Neural crest cell (in vitro differentiated cells): ENCODE measurements around the gene CPLANE2. TPM values are rescaled to one million over a fixed set of nuclear protein-coding genes. Genes with fewer than 3 reads are reported as not detected.

Experiments used
- DNase-seq: peaks from one replicate; pipeline ENCODE4 v3.0.0; 2021; ENCODE audit warnings: low read depth, mixed read lengths, low spot score
- H3K27ac Mint-ChIP-seq: one replicate; pipeline ENCODE4 v1.8.0; 2021; ENCODE audit warnings: mild to moderate bottlenecking, mixed read lengths; ENCODE audit not compliant: unreplicated experiment
- H3K27me3 Mint-ChIP-seq: 2 replicates; pipeline ENCODE4 v1.8.0; 2021; ENCODE audit warnings: low read depth, mild to moderate bottlenecking, mixed read lengths
- H3K36me3 Mint-ChIP-seq: 2 replicates; pipeline ENCODE4 v1.8.0; 2021; ENCODE audit warnings: low read depth, mild to moderate bottlenecking, mixed read lengths
- H3K4me1 Mint-ChIP-seq: 2 replicates; pipeline ENCODE4 v1.8.0; 2021; ENCODE audit warnings: mixed read lengths
- H3K4me3 Mint-ChIP-seq: one replicate; pipeline ENCODE4 v1.8.0; 2021; ENCODE audit warnings: mild to moderate bottlenecking, mixed read lengths
- H3K9me3 Mint-ChIP-seq: 2 replicates; pipeline ENCODE4 v1.8.0; 2021; ENCODE audit warnings: mixed read lengths
- total RNA-seq: library from RNA; stranded (reverse); gene quantifications from 2 replicates; pipeline ENCODE4 v1.2.1, GENCODE V29; 2021
- TF ChIP-seq, protein P1 (sequence below): fragments of 200-600 bp; sonication (generic); conservative IDR thresholded peaks from 2 replicates; pipeline ENCODE4 v1.5.0; 2021; ENCODE audit warnings: antibody characterized with exemption, mild to moderate bottlenecking

CPLANE2 gene
- total RNA-seq, 1 donor from 2014 or later: 11.8 TPM

DNA sequence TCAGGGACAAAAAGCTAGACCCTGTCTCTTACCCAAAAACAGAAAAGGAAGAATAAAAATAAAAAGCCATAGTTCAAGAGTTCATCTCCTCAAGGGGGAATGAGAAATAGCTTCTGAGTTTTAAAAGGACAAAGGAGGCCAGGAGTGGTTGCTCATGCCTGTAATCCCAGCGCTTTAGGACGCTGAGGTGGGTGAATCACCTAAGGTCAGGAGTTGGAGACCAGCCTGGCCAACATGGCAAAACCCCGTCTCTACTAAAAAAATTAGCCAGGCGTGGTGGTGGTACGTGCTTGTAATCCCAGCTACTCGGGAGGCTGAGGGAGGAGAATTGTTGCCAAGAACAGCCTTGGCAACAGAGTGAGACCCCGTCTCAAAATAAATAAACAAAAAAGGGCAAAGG, 38.6 kb upstream of the CPLANE2 start:
- Mint-ChIP-seq H3K4me3 (no peak overlapping the region), H3K27me3 (no peaks in the 10 kb centered on the region), H3K9me3 (no peaks in the 10 kb centered on the region), H3K36me3 (no peaks in the 10 kb centered on the region), H3K27ac (no peak overlapping the region), H3K4me1 (peaks cover 18% of the 10 kb centered on the region)
- TF ChIP-seq, protein P1, sequence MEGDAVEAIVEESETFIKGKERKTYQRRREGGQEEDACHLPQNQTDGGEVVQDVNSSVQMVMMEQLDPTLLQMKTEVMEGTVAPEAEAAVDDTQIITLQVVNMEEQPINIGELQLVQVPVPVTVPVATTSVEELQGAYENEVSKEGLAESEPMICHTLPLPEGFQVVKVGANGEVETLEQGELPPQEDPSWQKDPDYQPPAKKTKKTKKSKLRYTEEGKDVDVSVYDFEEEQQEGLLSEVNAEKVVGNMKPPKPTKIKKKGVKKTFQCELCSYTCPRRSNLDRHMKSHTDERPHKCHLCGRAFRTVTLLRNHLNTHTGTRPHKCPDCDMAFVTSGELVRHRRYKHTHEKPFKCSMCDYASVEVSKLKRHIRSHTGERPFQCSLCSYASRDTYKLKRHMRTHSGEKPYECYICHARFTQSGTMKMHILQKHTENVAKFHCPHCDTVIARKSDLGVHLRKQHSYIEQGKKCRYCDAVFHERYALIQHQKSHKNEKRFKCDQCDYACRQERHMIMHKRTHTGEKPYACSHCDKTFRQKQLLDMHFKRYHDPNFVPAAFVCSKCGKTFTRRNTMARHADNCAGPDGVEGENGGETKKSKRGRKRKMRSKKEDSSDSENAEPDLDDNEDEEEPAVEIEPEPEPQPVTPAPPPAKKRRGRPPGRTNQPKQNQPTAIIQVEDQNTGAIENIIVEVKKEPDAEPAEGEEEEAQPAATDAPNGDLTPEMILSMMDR: no peak
- DNase-seq: no peak

DNA sequence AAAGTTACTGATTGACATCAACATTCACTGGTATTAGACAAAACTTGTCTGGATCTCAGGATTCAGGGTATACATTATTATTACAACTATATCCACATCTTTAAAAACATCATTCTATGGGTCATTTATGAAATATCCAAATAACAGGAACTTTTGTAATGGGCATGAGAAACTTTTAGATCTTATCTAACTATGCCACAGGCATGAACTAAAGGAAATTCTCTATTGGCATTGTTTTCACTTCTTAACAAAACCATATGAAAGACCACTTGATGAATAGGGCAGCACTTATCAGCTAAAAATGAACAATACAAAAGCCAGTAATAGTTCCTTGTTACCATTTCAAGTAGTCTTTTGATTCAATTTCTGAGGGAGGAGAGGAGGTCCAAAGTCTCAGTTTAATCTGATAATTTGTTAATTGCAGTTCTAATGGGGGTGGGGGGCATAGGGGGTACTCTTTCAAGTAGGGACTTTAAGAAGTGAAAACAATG, 30.8 kb upstream of the CPLANE2 start:
- Mint-ChIP-seq H3K27me3 (no peaks in the 10 kb centered on the region), H3K36me3 (peaks cover 2% of the 10 kb centered on the region), H3K9me3 (no peaks in the 10 kb centered on the region), H3K4me1 (peaks cover 35% of the 10 kb centered on the region), H3K27ac (no peak overlapping the region), H3K4me3 (no peak overlapping the region)
- TF ChIP-seq, protein P1: no peak
- DNase-seq: no peak

DNA sequence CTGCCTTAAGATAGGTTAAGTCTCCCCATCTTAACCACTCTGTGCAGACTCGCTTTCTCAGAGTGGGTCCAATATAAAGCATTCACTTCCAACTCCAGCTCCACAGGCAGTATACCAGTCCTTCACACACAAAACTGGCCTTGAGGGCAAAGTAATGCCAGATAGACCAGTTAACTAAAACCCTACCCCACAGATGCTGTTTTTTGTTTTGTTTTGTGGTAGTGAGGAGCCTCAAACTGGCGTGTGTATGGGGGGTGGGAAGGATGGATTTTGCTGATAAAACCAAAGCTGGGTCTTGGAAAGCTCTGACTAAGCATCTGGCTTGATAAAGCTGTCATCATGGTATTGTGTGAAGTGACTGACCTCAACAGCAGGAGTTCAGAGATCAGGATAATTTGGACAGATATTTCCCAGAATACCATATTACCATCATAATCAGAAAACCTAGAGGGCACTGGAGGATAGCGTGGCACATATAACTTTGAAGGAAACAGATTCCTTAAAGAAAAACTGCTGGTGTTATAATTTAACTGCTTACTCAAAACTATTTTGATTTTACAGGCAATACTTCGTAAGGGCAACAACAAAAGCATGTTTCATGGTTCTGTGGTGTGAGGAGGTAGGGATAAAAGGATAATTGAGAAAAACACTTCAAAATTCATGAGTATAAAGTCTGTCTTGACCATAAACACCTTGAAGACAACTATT, 29.6 kb upstream of the CPLANE2 start:
- DNase-seq: no peak
- H3K4me1 Mint-ChIP-seq: peaks cover 35% of the 10 kb centered on the region
- no peak overlapping the region for H3K27ac Mint-ChIP-seq
- H3K4me3 Mint-ChIP-seq: no peak overlapping the region
- TF ChIP-seq, protein P1: no peak
- H3K36me3 Mint-ChIP-seq: peaks cover 2% of the 10 kb centered on the region
- no peaks in the 10 kb centered on the region for H3K27me3 Mint-ChIP-seq
- no peaks in the 10 kb centered on the region for H3K9me3 Mint-ChIP-seq

DNA sequence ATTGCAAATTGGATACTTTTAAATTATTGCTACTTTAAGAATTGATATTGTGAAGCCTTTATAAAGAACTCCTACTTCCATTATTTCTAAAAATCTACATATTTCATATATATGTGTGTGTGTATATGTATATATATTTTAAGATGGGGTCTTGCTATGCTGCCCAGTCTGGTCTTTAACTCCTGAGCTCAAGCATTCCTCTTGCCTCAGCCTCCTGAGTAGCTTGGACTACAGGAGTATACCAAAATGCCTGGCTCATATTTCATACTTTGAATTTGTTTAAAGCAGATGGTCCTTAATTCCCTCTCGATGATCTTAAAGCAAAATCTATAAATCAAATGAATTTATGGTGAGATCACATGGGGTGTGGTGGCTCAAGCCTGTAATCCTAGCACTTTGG, 25.1 kb upstream of the CPLANE2 start:
- Mint-ChIP-seq H3K9me3 (no peaks in the 10 kb centered on the region), H3K36me3 (peaks cover 2% of the 10 kb centered on the region), H3K27me3 (no peaks in the 10 kb centered on the region), H3K4me1 (peaks cover 16% of the 10 kb centered on the region), H3K4me3 (no peak overlapping the region), H3K27ac (no peak overlapping the region)
- DNase-seq: no peak
- TF ChIP-seq, protein P1: no peak

DNA sequence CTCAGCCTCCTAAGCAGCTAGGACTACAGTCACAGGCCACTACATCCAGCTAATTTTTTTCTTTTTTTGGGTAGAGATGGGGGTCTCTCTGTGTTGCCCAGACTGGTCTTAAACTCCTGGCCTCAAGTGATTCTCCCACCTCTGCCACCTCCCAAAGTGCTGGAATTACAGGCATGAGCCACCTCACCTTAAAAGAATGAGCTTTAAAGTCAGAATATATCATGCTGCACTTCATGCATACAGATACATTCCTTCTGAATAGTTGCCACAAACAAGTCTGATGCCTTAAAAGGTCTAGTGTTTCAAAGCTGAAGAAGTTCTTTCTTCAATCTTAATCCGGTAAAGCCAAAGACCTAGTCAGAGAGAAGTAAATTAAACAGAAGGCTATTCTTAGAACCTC, 23.8 kb upstream of the CPLANE2 start:
- peaks cover 9% of the 10 kb centered on the region for H3K4me1 Mint-ChIP-seq
- peaks cover 2% of the 10 kb centered on the region for H3K36me3 Mint-ChIP-seq
- H3K27me3 Mint-ChIP-seq: no peaks in the 10 kb centered on the region
- TF ChIP-seq, protein P1: no peak
- H3K27ac Mint-ChIP-seq: no peak overlapping the region
- no peak overlapping the region for H3K4me3 Mint-ChIP-seq
- DNase-seq: no peak
- H3K9me3 Mint-ChIP-seq: no peaks in the 10 kb centered on the region
